Mononuclear cell (primary cell): ENCODE measurements around the gene SMG6. TPM values are rescaled to one million over a fixed set of nuclear protein-coding genes. Genes with fewer than 3 reads are reported as not detected.
A peak's percentile ranks its signal among the peaks of the same experiment; 100 is the strongest.

Source experiments
- H3K27me3 ChIP-seq: 2 replicates; pipeline ENCODE4 v1.6.0; 2011; ENCODE audit warnings: low read length, control low read depth; ENCODE audit not compliant: insufficient read depth
- H3K4me1 ChIP-seq: 2 replicates; pipeline ENCODE4 v1.5.1; 2011; ENCODE audit warnings: mild to moderate bottlenecking, low read length, control low read depth; ENCODE audit not compliant: insufficient read depth
- H3K4me3 ChIP-seq: 2 replicates; pipeline ENCODE4 v1.5.1; 2011; ENCODE audit warnings: mild to moderate bottlenecking, low read length, moderate library complexity
- H3K9me3 ChIP-seq: 2 replicates; pipeline ENCODE4 v1.5.1; 2011; ENCODE audit warnings: low read depth, mild to moderate bottlenecking, control low read depth, low read length
- total RNA-seq: library from RNA; depleted of rRNA; stranded (reverse); fragments of >200 nt; gene quantifications from one replicate; pipeline ENCODE4 v1.2.3, GENCODE V29; 2012

The SMG6 gene
- total RNA-seq, 1 donor: 21.8 TPM

DNA sequence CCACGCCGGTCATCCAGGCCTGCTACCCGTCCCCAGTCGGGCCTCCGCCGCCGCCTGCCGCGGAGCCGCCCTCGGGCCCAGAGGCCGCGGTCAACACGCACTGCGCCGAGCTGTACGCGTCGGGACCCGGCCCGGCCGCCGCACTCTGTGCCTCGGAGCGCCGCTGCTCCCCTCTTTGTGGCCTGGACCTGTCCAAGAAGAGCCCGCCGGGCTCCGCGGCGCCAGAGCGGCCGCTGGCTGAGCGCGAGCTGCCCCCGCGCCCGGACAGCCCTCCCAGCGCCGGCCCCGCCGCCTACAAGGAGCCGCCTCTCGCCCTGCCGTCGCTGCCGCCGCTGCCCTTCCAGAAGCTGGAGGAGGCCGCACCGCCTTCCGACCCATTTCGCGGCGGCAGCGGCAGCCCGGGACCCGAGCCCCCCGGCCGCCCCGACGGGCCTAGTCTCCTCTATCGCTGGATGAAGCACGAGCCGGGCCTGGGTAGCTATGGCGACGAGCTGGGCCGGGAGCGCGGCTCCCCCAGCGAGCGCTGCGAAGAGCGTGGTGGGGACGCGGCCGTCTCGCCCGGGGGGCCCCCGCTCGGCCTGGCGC is 246.3 kb downstream of the SMG6 start:
- H3K4me3 ChIP-seq: no peak overlapping the region
- H3K27me3 ChIP-seq: peaks cover 26% of the 10 kb centered on the region
- H3K9me3 ChIP-seq: no peaks in the 10 kb centered on the region
- H3K4me1 ChIP-seq: peaks cover 76% of the 10 kb centered on the region

DNA sequence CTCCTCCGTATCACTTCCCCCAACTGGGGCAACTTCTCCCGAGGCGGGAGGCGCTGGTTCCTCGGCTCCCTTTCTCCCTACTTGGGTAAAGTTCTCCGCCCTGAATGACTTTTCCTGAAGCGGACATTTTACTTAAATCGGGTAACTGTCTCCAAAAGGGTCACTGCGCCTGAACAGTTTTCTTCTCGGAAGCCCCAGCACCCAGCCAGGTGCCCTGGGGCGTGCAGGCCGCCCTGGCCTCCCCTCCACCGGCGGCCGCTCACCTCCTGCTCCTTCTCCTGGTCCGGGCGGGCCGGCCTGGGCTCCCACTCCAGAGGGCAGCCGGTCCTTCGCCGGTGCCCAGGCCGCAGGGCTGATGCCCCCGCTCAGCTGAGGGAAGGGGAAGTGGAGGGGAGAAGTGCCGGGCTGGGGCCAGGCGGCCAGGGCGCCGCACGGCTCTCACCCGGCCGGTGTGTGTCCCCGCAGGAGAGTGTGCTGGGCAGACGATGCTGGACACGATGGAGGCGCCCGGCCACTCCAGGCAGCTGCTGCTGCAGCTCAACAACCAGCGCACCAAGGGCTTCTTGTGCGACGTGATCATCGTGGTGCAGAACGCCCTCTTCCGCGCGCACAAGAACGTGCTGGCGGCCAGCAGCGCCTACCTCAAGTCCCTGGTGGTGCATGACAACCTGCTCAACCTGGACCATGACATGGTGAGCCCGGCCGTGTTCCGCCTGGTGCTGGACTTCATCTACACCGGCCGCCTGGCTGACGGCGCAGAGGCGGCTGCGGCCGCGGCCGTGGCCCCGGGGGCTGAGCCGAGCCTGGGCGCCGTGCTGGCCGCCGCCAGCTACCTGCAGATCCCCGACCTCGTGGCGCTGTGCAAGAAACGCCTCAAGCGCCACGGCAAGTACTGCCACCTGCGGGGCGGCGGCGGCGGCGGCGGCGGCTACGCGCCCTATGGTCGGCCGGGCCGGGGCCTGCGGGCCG is 247.1 kb downstream of the SMG6 start:
- Histone ChIP-seq H3K4me3 (no peak overlapping the region), H3K4me1 (peaks cover 76% of the 10 kb centered on the region), H3K9me3 (no peaks in the 10 kb centered on the region), H3K27me3 (peaks cover 33% of the 10 kb centered on the region)

DNA sequence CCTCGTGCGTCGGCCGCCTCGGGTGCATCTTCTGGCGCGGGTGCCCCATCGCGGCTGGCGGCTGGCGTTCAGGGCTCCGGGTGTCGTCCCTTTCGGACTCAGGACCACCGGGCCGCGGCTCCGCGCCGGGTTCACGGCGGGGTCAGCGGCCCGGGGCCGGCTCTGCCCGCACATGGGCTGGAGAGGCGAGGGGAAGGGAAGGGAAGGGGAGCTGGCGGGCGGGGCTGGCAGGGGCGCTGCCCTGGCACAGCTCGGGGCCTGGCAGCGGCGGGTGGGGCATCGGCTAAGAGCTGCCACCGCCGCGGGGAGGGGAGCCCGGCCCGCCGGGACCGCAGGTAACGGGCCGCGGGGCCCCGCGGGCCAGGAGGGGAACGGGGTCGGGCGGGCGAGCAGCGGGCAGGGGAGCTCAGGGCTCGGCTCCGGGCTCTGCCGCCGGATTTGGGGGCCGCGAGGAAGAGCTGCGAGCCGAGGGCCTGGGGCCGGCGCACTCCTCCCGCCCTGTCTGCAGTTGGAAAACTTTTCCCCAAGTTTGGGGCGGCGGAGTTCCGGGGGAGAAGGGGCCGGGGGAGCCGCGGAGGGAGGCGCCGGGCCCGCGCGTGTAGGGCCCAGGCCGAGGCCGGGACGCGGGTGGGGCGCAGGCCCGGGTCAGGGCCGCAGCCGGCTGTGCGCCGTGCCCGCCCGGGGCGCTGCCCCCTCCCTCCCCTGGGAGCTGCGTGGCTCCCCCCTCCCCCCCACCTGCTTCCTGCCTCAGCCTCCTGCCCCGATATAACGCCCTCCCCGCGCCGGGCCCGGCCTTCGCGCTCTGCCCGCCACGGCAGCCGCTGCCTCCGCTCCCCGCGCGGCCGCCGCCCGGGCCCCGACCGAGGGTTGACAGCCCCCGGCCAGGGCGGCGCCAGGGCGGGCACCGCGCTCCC is 248.0 kb downstream of the SMG6 start:
- Histone ChIP-seq H3K9me3 (no peaks in the 10 kb centered on the region), H3K4me1 (peaks cover 73% of the 10 kb centered on the region), H3K27me3 (peaks cover 34% of the 10 kb centered on the region), H3K4me3 (peak overlapping the region; percentile 24)

- peak within 1 kb of the TSS; percentile 24 for H3K4me3 ChIP-seq
- H3K9me3 ChIP-seq: no peaks in the 10 kb centered on the region
- peaks cover 65% of the 10 kb centered on the region for H3K4me1 ChIP-seq
- H3K27me3 ChIP-seq: peaks cover 34% of the 10 kb centered on the region
Measured at GRCh38 chr17:2054512-2055291, 248.9 kb downstream of the SMG6 start, which contains the start of gene HIC1. Gene HIC1 (plus strand): TSS chr17:2055103. CDS start chr17:2056691, 1,588 bp downstream.

- Histone ChIP-seq H3K4me3 (no peak overlapping the region), H3K4me1 (peaks cover 65% of the 10 kb centered on the region), H3K9me3 (no peaks in the 10 kb centered on the region), H3K27me3 (peaks cover 35% of the 10 kb centered on the region)
Measured at GRCh38 chr17:2054262-2054511, 249.4 kb downstream of the SMG6 start.

DNA sequence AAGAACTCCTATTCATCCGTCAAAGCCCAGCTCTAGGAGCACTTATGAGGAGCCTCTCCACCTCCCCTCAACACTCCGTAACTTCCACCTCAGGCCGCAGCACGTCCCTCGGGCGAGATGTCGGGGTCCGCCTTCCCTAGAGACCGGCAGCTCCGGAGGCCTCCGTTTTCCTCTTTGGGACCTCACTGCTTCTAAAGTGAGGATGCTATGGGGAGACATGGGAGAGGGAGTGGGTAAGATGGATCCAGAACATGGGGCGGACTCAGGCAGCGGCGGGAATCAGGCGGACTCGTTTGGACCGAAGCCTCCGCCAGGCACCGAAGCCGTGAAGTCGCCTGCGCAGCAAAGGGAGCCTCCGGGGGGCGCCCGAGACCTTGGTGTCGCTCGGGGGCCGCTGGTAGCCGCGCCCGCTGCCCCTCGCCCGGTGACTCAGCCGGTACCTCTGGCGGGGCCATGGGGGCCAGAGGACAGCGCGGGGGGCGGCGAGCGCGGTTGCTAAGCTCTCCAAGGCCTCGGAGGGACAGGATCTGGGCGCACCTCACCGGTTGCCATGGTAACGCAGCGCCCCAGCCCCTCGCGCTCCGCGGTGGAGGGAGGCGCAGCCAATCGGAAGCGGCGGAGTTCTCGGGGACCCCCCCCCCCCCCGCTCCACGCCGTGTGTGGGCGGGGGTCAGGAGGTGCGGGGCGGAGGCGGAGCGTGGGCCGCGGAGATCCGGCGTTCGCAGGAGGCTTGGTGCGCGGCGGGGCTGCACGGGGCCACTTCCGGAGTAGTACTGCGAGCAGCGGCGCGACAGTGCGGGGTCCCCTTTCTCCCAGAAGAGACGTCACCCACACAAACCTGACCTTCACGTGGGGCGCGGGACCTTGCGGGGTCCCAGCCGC is 250.0 kb downstream of the SMG6 start:
- H3K27me3 ChIP-seq: peaks cover 41% of the 10 kb centered on the region
- H3K4me3 ChIP-seq: peak overlapping the region; percentile 6
- H3K4me1 ChIP-seq: peaks cover 66% of the 10 kb centered on the region
- no peaks in the 10 kb centered on the region for H3K9me3 ChIP-seq

GRCh38 chr17:2051933-2052559 is 251.5 kb downstream of the SMG6 start:
- H3K4me3 ChIP-seq: no peak overlapping the region
- H3K27me3 ChIP-seq: peaks cover 43% of the 10 kb centered on the region
- peaks cover 51% of the 10 kb centered on the region for H3K4me1 ChIP-seq
- H3K9me3 ChIP-seq: no peaks in the 10 kb centered on the region

DNA sequence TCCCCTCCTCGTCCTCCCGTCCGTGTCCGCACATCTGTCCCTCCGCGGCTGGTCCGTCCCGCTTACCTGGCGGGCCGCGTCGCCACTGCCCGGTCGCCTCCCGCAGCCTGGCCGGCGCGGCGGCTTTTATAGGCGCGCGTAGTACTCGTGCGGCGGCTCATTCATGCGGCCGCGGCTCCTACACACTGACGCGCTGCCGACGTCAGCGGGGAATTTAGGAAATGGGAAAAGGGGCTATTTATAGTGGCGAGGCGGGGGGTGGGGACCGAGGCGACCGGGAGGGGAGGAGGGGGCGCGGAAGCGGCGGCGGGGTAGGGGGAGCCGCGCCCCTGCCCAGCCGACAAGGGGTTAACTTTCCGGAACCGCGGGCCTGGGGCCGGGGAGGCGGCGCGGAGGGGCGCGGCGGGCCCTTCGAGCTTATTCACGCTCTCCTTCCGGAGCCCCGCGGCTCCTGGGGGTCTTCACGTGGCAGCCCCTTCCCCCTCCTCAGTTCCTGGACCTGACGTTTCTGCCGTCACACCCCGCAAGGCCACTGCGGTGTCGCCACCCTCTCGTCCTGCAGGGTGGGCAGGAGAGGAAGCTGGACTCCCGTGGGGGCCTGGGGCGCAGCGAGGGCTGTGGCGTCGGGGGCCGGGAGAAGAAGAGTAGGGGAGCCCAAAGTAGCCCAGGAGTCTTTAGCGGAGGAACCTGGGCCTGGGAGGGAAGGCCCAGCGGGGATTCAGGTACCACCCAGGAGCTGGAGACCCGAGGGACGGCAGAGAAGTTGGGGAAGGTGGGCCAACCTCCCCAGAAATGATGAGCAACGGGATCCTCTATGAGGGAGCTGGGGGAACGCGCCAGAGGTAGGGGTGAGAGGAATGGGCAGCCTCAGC is 252.3 kb downstream of the SMG6 start:
- Histone ChIP-seq H3K27me3 (peaks cover 39% of the 10 kb centered on the region), H3K4me3 (no peak overlapping the region), H3K4me1 (peaks cover 44% of the 10 kb centered on the region), H3K9me3 (no peaks in the 10 kb centered on the region)

DNA sequence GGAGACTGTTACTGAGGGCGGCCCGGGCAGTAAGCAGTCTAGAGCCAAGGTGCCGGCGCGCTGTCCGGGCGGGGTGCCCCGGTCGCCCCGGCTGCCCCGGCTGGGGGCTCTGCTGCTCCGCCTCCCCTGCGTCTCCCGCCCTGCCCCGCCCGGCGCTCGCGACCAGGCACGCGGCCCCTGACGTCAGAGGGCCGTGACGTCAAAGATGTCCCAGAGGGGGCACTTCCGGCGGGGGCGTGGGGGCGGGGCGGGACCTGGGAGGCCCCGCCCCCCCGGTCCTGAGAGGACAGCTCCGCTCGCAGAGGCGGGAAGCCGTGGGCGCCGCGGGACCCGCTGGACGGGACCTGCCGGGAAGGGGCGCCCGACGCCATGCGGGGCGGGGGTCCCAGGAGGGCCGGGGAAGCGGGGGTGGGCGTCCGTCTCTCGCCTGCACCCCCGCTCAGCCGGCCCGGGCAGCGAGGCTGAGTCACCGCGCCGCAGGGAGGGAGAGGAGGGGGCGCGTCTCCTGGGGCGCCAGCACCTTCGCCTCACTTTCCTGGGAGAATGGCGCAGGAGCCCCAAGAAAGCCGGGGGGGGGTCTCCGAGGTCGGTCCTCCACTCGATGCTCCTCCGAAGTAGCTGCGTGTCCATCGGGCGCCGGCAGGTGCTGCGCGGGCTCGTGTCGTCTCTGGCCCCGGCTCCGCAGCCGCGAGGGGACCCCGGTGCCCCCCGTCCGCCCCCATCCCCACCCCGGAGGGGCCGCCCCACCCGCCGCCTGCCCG is 253.1 kb downstream of the SMG6 start:
- Histone ChIP-seq H3K4me3 (peak overlapping the region; percentile 31), H3K27me3 (peaks cover 37% of the 10 kb centered on the region), H3K9me3 (no peaks in the 10 kb centered on the region), H3K4me1 (peaks cover 39% of the 10 kb centered on the region)

GRCh38 chr17:2049333-2050299 is 254.0 kb downstream of the SMG6 start:
- peaks cover 30% of the 10 kb centered on the region for H3K4me1 ChIP-seq
- peak overlapping the region; percentile 44 for H3K4me3 ChIP-seq
- H3K9me3 ChIP-seq: no peaks in the 10 kb centered on the region
- H3K27me3 ChIP-seq: peaks cover 35% of the 10 kb centered on the region

GRCh38 chr17:2048805-2049204 is 254.8 kb downstream of the SMG6 start:
- Histone ChIP-seq H3K4me3 (no peak overlapping the region), H3K27me3 (peaks cover 29% of the 10 kb centered on the region), H3K9me3 (no peaks in the 10 kb centered on the region), H3K4me1 (peaks cover 22% of the 10 kb centered on the region)
